ENCODE measurements around the gene MYRFL.

GRCh38 chr12:69998011-69998410 lies 173.0 kb downstream of the MYRFL start:
- TF ChIP-seq, protein P1, sequence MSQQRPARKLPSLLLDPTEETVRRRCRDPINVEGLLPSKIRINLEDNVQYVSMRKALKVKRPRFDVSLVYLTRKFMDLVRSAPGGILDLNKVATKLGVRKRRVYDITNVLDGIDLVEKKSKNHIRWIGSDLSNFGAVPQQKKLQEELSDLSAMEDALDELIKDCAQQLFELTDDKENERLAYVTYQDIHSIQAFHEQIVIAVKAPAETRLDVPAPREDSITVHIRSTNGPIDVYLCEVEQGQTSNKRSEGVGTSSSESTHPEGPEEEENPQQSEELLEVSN (IDR thresholded peaks at IDR 0.05): no peak
- TF ChIP-seq BACH1 (IDR thresholded peaks at IDR 0.05; ENCODE audit: low read length): no peak
- TF ChIP-seq MAFK (IDR thresholded peaks at IDR 0.05; ENCODE audit: low read depth, low read length): no peak
- TF ChIP-seq, protein P2, sequence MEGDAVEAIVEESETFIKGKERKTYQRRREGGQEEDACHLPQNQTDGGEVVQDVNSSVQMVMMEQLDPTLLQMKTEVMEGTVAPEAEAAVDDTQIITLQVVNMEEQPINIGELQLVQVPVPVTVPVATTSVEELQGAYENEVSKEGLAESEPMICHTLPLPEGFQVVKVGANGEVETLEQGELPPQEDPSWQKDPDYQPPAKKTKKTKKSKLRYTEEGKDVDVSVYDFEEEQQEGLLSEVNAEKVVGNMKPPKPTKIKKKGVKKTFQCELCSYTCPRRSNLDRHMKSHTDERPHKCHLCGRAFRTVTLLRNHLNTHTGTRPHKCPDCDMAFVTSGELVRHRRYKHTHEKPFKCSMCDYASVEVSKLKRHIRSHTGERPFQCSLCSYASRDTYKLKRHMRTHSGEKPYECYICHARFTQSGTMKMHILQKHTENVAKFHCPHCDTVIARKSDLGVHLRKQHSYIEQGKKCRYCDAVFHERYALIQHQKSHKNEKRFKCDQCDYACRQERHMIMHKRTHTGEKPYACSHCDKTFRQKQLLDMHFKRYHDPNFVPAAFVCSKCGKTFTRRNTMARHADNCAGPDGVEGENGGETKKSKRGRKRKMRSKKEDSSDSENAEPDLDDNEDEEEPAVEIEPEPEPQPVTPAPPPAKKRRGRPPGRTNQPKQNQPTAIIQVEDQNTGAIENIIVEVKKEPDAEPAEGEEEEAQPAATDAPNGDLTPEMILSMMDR (IDR thresholded peaks at IDR 0.05; ENCODE audit: control extremely low read depth in 1 of 3, insufficient read depth in 1 of 3, low read depth in 1 of 3, low read length in 3 of 3): no peak
- no peak for TF ChIP-seq GABPA (IDR thresholded peaks at IDR 0.05; ENCODE audit: borderline replicate concordance, insufficient read depth, low read length)
- no peak for TF ChIP-seq RAD21 (IDR thresholded peaks at IDR 0.05 in 1 of 2, conservative IDR thresholded peaks at IDR 0.05 in 1 of 2; ENCODE audit: low read depth in 2 of 2, low read length in 2 of 2)
- no peak for TF ChIP-seq SAP30 (IDR thresholded peaks at IDR 0.05; ENCODE audit: insufficient read depth, insufficient replicate concordance, low read length)
- TF ChIP-seq ASH2L (IDR thresholded peaks at IDR 0.05; ENCODE audit: low read length): no peak
- TF ChIP-seq, protein P3, sequence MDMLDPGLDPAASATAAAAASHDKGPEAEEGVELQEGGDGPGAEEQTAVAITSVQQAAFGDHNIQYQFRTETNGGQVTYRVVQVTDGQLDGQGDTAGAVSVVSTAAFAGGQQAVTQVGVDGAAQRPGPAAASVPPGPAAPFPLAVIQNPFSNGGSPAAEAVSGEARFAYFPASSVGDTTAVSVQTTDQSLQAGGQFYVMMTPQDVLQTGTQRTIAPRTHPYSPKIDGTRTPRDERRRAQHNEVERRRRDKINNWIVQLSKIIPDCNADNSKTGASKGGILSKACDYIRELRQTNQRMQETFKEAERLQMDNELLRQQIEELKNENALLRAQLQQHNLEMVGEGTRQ (IDR thresholded peaks at IDR 0.05; ENCODE audit: low read length): no peak
